ENCODE measurements around the gene CLDN1.

The CLDN1 gene

DNA sequence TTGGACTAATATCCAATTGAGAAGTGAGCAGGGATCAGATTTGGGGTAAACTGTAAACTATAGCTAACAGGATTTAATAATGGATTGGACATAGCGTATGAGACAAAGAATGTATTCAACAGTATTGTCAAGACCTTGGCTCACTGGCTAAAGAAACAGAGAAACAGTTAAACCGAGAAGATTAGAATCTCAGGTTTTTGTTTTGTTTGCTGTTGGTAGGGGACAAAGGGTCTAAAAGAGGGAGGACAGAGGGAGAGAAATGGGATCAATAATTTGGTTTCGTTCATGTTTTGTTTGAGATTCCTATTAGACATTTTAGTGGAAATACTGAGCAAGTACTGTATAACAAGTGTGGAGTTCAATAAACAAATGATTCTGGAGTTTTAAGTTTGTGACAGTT is 28.6 kb downstream of the CLDN1 start:
- no peak for DNase-seq (ENCODE audit: low spot score)
- in situ Hi-C loops (cut with MboI; ENCODE audit: low pct_unique_long_range_greater_than_20kb, low sequenced_read_pairs, unreplicated experiment): no loop called here
- TF ChIP-seq, protein P1, sequence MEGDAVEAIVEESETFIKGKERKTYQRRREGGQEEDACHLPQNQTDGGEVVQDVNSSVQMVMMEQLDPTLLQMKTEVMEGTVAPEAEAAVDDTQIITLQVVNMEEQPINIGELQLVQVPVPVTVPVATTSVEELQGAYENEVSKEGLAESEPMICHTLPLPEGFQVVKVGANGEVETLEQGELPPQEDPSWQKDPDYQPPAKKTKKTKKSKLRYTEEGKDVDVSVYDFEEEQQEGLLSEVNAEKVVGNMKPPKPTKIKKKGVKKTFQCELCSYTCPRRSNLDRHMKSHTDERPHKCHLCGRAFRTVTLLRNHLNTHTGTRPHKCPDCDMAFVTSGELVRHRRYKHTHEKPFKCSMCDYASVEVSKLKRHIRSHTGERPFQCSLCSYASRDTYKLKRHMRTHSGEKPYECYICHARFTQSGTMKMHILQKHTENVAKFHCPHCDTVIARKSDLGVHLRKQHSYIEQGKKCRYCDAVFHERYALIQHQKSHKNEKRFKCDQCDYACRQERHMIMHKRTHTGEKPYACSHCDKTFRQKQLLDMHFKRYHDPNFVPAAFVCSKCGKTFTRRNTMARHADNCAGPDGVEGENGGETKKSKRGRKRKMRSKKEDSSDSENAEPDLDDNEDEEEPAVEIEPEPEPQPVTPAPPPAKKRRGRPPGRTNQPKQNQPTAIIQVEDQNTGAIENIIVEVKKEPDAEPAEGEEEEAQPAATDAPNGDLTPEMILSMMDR (IDR thresholded peaks at IDR 0.05; ENCODE audit: extremely low read depth, insufficient read depth, missing control alignments): no peak

DNA sequence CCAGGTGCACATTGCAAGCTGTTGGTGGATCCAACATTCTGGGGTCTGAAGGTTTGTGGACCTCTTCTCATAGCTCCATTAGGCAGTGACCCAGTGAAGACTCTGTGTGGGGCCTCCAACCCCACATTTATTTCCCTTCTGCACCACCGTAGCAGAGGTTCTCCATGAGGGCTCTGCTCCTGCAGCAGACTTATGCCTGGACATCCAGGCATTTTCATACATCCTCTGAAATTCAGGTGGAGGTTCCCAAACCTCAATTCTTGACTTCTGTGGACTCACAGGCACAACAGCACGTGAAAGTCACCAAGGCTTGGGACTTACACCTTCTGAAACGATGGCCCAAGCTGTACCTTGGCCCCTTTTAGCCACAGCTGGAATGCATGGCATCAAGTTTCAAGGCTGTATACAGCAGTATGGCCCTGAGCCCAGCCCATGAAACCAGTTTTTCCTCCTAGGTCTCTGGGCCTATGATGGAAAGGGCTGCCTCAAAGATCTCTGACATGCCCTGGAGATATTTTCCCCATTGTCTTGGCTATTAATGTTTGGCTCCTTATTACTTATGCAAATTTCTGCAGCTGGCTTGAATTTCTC is 30.2 kb downstream of the CLDN1 start:
- in situ Hi-C loops (cut with MboI; ENCODE audit: low pct_unique_long_range_greater_than_20kb, low sequenced_read_pairs, unreplicated experiment): no loop called here
- TF ChIP-seq, protein P1 (IDR thresholded peaks at IDR 0.05; ENCODE audit: extremely low read depth, insufficient read depth, missing control alignments): no peak

DNA sequence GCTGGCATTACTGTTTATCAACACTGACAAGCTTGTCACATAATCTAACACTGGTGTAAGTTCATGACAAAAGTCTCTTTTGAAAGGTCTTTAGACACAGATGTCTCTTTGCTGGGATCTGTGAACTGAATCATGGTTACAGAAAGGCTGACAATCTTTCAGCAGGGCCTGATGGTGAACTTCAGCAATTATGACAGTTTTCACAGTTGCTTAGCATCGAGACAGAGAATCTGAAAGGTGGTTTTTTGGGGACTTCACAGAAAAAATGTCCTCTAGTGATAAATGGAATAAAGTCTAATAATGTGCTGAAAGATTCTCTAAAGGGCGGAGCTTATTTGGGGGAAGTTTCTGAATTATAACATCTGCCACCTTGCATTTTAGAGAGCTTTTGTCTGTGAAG is 32.3 kb downstream of the CLDN1 start:
- in situ Hi-C loops (cut with MboI; ENCODE audit: low pct_unique_long_range_greater_than_20kb, low sequenced_read_pairs, unreplicated experiment): no loop called here
- TF ChIP-seq, protein P1 (IDR thresholded peaks at IDR 0.05; ENCODE audit: extremely low read depth, insufficient read depth, missing control alignments): no peak
- DNase-seq (ENCODE audit: low spot score): peak; percentile 16

More for the DNA sequence above, 30.2 kb downstream of the CLDN1 start:
- no peak for DNase-seq (ENCODE audit: low spot score)

DNA sequence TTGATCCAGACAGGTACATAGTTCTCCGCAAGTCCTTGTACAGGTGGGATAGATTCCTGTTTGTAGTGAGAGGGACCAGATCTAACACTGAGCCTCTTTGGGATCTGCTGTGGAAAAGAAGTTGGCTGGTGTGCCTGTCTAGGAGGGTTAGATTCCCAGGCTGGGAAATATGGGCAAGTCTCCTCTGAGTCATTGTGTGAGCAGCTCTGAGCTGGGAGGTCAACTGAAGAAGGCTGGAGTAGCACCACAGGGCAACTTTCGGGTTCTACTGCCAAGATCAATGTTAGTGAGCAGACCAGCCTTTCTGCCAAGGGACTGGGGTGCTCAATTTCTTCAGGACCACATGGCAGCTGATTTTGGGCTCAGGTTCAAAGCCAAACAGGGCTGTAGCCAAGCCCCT is 33.4 kb downstream of the CLDN1 start:
- in situ Hi-C loops (cut with MboI; ENCODE audit: low pct_unique_long_range_greater_than_20kb, low sequenced_read_pairs, unreplicated experiment): no loop called here
- DNase-seq (ENCODE audit: low spot score): no peak
- TF ChIP-seq, protein P1 (IDR thresholded peaks at IDR 0.05; ENCODE audit: extremely low read depth, insufficient read depth, missing control alignments): no peak

DNA sequence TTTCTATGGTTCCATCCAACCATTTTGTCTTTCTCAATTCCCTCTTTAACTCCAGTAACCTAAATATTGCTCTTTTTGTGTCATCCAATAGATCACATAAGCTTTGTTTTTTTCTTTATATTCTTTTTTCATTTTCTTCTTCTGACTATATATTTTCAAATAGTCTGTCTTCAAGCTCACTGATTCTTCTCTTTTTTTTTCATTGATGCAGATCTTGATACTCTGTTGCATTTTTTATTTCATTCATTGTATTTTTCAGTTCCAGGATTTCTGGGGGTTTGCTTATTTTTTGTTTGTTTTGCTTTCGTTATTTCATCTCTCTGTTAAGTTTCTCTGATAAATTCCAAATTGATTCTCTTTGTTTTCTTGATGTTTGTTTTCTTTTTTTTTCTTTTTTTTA is 36.2 kb downstream of the CLDN1 start:
- TF ChIP-seq, protein P1 (IDR thresholded peaks at IDR 0.05; ENCODE audit: extremely low read depth, insufficient read depth, missing control alignments): no peak
- in situ Hi-C loops (cut with MboI; ENCODE audit: low pct_unique_long_range_greater_than_20kb, low sequenced_read_pairs, unreplicated experiment): no loop called here

DNA sequence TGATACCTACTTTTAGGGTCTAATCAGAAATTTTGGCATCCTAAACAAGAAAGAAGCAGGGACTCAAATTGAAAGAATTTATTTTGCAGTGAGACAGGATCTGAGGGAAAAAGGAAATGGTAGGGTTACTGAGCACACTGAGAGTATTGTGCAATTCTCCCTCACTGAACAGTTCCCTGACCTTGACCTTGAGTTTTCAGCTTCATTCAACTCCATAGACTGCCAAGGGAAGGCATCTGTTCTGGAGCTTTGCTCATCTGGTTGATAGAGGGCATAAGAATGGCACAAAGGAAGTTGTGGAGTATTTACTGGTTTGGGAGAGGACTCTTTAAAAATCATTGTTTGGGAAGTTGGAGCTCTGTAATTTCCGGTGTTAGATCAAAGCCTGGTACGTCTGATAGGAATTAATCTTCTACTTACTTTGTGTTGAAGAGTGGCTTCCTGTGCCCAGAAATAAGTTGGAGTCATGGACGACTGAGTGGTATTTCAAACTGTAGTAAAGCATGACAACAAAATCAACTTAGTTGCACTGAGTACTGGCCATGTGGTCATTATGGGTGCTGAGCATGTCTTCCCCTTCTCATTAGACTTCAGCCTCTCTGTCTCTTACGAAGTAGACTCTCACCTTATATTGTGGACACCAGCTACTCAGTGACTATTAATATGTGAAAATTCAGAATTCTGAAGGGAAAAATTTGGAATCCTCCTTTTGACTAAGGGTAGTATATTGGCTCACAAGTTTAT is 40.8 kb downstream of the CLDN1 start:
- TF ChIP-seq, protein P1 (IDR thresholded peaks at IDR 0.05; ENCODE audit: extremely low read depth, insufficient read depth, missing control alignments): no peak
- no peak for DNase-seq (ENCODE audit: low spot score)
- in situ Hi-C loops (cut with MboI; ENCODE audit: low pct_unique_long_range_greater_than_20kb, low sequenced_read_pairs, unreplicated experiment): no loop called here

More for the DNA sequence above, 36.2 kb downstream of the CLDN1 start:
- no peak for DNase-seq (ENCODE audit: low spot score)
